GM19328 (cell line): ENCODE results near the gene TBC1D9.
A peak's percentile ranks its signal among the peaks of the same experiment; 100 is the strongest.
"Not testable (repeated sequence)": the region's sequence is repeated elsewhere in the genome, so short reads cannot be mapped to it uniquely, and the experiment has no call there.

Experiments used
- ATAC-seq: cut with Tn5 transposase; IDR thresholded peaks from one replicate; pipeline ENCODE4 v1.9.1; 2021; ENCODE audit warnings: mild to moderate bottlenecking, moderate library complexity; ENCODE audit not compliant: unreplicated experiment

TBC1D9 gene

GRCh38 chr4:140754918-140755773 lies 1.0 kb downstream of the TBC1D9 start:
- no peak for ATAC-seq

DNA sequence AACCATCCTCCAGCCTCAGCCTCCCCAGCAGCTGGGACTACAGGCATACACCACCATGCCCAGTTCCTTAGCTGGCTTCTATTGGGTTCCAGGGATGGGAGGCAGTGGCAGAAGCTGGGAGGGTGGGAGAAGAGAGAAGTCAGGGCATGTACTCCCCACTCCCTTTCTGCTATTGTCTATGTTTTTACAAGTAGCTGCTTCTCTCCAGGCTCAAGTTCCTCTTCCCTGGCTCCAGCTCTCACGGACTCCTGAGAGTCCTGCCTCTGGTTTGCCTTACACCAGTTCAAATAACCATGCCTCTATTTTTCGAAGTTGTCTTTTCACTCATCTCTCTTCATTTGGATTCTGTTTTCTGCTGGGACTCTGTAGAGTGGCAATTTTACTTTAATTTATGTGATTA lies 2.9 kb downstream of the TBC1D9 start:
- ATAC-seq: no peak

DNA sequence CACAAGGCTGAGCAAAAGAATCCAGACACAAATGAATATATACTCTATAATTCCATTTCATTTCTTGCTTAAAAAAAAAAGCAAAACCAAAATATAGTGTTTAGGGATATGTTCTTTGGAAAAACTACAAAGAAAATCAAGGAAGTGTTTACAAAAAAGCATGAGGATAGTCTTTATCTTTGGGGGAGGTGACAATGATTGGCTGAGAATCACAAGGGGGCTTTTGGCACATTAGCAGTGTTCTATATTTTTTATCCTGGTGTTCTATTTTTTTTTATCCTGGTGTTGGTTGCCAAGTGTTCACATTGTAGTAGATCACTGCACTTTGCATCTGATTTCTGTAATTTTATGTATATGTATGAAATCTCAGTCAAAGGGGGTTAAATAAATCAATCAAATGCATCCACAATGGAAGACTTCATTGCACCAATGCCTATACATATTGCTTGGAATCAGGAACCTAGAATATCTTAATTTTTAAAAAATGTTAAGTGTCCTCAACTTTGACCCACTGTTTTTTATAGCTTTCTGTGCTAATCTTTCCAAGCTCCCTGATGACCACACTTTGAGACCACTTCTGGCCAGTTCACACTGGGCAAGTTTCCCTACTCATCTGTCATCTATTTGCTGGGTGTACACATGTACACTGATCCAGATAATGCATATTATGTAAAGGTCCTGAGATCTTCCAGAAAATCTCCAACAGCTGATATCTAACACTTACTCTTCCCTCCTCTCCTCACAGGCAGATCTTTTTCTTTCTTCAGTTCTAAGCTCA lies 3.7 kb downstream of the TBC1D9 start:
- ATAC-seq: no peak

GRCh38 chr4:140750470-140750869 lies 5.7 kb downstream of the TBC1D9 start:
- ATAC-seq: no peak

DNA sequence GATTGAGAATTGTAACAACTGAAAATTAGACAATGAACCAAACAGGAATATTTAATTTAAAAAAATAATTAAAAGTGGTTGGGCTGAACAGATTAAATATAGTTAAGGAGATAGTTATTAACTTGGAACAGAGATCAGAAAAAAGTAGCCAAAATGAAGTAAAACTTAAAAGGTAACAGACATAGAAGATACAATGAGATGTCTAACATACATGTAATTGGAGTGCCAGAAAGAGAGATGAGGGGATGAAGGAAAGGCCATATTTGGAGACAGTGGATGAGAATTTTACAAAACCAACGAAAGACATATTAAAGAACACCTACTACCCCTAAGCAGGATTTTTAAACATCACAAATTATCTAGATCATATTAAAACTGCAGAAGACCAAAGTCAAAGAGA lies 8.0 kb downstream of the TBC1D9 start:
- ATAC-seq: no peak

- not testable (repeated sequence) for ATAC-seq
Measured at GRCh38 chr4:140746546-140746945, 9.6 kb downstream of the TBC1D9 start.

- no peak for ATAC-seq
Measured at GRCh38 chr4:140744421-140744820, 11.8 kb downstream of the TBC1D9 start.

DNA sequence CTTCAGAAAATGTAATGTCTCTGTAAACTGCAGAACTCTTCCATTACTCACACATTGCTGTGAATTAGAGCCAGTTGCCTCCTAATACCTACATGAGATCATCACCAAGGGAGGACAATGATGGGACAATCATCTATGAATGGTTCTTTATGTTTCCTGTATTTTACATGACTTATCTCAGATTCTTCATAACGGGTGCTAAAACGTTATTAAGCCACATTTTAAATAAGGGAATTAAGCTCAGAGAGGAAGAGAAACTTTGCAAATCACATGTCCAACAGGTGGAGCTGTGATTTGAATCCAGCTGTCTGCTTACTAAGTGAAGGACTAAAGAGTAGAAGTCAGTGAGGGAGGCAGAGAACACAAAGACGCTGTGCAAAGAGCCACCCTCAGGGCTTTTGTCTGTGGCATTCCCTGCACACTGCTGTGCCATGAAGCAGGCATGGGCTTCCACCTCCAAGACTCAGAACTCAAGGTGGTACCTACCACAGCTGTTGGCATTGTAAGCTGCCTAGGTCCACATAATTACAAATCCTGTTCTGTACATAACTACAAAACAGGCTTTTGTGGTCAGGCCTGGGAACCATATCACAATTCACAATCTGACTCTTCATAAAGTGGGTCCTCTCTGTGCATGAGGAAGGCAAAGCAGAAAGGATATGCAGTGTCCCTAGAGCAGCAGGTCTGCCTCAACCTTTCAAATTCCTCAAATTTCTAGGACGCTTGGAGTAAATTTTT lies 12.8 kb downstream of the TBC1D9 start:
- peak; percentile 74 for ATAC-seq

GRCh38 chr4:140742838-140743193 lies 13.4 kb downstream of the TBC1D9 start:
- ATAC-seq: no peak

- no peak for ATAC-seq
Measured at GRCh38 chr4:140740906-140741670, 15.1 kb downstream of the TBC1D9 start.

DNA sequence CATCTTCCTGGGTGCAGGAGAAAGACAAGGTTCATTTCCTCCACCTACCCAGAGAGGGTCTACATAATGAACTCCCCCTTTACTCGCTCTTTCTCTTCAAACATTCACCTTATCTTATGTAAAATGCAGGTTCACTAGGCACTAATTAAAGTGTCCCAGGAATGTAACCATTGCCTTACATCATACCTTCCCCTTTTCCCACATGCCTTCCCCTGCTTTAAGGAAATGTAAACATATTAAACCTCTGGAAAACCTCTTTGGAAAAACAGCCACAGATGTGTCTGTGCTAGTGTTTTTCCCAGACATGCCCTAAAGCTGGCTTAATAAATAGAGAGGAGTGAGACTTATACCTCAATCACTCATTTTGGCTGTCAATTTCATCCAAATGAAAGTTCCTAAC lies 15.8 kb downstream of the TBC1D9 start:
- no peak for ATAC-seq

DNA sequence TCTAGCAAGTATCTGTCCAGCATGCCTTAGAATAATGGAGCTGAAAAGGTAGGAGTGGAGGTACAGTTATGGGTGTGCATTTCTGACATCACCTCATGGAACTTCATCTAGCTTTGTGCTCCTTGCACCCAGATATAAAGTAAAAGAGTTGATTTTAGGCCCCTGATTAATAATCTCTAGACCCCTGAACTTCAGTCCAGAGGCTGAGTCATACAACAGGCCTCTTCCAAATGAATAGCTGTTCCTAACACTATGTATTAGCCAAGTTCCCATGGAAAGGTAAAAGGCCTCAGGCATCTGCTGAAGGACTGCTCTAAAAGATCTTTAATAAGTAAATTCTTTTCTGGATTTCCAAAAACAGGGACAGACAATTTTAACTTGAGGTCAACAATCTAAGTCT lies 16.2 kb downstream of the TBC1D9 start:
- no peak for ATAC-seq

DNA sequence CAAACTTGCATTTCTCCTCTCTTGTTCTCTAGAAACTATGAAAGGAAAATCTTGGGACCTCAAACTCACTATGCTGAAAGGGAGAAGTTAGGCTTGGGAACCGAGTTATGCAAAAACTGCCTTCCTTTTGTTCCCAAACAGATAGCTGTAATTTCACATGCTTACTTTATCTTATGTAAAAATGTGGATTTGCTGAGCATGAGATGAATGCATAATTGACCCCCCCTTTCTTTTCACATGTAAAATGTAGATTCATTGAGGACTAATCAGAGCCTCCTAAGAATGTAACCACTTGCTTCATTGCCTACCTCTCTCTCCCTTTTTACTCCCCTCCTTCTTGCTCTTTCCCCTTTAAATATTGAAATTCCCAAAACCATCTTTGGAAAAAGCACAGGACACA lies 18.0 kb downstream of the TBC1D9 start:
- ATAC-seq: no peak

DNA sequence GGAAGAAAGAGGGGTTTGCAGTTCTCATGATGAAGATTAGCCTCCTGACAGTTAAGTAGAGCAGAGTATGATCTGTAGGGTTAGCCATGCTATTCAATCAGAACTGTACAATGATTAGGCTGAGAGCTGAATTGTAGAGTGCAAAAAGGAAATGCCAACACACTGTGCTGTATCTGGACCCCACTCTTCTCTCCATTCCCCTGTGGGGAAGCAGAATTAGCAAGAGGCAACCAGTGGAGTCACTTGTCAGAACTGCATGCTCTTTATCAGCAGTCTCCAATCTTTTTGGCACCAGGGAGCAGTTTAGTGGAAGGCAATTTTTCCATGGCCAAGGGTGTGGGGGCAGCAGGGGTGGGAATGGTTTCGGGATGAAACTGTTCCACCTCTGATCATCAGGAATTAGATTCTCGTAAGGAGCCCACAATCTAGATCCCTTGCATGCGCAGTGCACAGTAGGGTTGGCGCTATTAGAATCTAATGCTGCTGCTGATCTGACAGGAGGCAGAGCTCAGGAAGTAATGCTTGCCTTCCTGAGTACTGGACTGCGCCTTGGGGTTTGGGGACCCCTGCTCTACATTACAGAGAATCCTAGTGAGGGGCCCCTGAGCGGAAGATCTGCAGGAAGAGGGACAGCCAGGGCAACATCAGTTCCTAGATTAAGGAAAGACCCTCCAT lies 19.4 kb downstream of the TBC1D9 start:
- no peak for ATAC-seq

GRCh38 chr4:140735779-140736391 lies 20.3 kb downstream of the TBC1D9 start:
- no peak for ATAC-seq

DNA sequence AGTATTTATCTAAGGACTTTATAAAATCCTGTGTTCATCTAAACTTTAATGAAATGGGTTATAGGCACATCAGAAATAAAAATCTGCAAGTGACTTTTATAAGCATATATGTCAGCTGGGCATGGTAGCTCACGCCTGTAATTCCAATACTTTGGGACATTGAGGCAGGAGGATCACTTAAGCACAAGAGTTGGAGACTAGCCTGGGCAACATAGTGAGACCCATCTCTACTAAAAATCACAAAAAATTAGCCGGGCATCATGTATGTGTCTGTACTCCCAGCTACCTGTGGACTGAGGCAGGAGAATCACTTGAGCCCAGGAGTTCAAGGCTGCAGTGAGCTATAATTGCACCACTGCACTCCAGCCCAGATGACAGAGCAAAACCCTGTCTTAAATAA lies 20.9 kb downstream of the TBC1D9 start:
- no peak for ATAC-seq

- no peak for ATAC-seq
Measured at GRCh38 chr4:140732780-140733179, 23.4 kb downstream of the TBC1D9 start.

DNA sequence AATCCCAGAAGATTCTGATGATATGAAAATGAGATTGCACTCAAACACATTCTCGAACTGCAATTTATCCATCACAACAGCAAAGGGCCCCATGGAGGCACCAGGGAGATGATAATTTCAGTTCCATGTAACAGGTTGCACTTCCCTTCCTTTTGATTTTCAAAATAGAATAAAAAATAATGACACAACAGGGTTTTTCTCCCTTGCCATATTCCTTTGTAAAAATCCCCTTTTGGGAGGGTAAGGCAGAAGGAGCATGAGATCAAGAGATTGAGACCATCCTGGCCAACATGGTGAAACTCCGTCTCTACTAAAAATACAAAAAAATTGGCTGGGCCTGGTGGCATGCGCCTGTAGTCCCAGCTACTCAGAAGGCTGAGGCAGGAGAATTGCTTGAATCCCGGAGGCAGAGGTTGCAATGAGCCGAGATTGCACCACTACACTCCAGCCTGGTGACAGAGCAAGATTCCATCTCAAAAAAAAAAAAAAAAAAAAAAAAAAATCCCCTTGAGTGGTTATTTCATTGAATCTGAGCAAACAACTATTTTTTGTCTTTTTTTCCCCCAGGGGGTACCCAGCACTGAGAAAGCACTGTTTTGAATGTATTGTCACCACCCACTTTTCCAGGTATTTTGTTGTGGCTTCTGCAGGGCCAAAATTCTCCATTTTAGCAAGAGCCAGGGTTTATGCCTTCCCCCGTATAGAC lies 26.7 kb downstream of the TBC1D9 start:
- ATAC-seq: no peak

GRCh38 chr4:140726776-140727500 lies 29.2 kb downstream of the TBC1D9 start:
- no peak for ATAC-seq
